Liver (tissue), 9 donors: ENCODE data around the gene TMEM17. TPM values are rescaled to one million over a fixed set of nuclear protein-coding genes. Genes with fewer than 3 reads are reported as not detected.

Source experiments
- DNase-seq: peaks from one replicate; pipeline ENCODE4 v3.0.0-alpha.2; 2017; ENCODE audit warnings: low spot score
- H3K27ac ChIP-seq, 2 donors: one replicate each; pipeline ENCODE4 v1.7.0; 2013; ENCODE audit warnings: inconsistent platforms in 2 of 2, low read length in 2 of 2, control low read depth in 1 of 2, low read depth in 1 of 2, mild to moderate bottlenecking in 1 of 2
- H3K27me3 ChIP-seq, 4 donors: one replicate each; pipeline versions ENCODE4 v1.6.1 to v1.7.0; 2013; ENCODE audit warnings: low read length in 3 of 4, inconsistent platforms in 1 of 4, mild to moderate bottlenecking in 1 of 4, moderate library complexity in 1 of 4; ENCODE audit not compliant: control insufficient read depth in 4 of 4, insufficient read depth in 4 of 4
- H3K36me3 ChIP-seq, 4 donors: one replicate each; pipeline versions ENCODE4 v1.6.1 to v1.7.0; 2013; ENCODE audit warnings: low read length in 3 of 4, mild to moderate bottlenecking in 3 of 4, low read depth in 1 of 4, moderate library complexity in 1 of 4; ENCODE audit not compliant: control insufficient read depth in 4 of 4, insufficient read depth in 3 of 4
- H3K4me1 ChIP-seq, 4 donors: one replicate each; pipeline versions ENCODE4 v1.6.1 to v1.7.0; 2013; ENCODE audit warnings: low read length in 3 of 4, mild to moderate bottlenecking in 3 of 4, moderate library complexity in 1 of 4; ENCODE audit not compliant: control insufficient read depth in 4 of 4, insufficient read depth in 4 of 4
- H3K4me3 ChIP-seq, 3 donors: one replicate each; pipeline versions ENCODE4 v1.6.1 to v1.7.0; 2013; ENCODE audit warnings: low read length in 3 of 3, control low read depth in 1 of 3, low read depth in 1 of 3, mild to moderate bottlenecking in 1 of 3
- H3K9ac ChIP-seq, 2 donors: one replicate each; pipeline ENCODE4 v1.7.0; 2013; ENCODE audit warnings: low read length in 2 of 2, mild to moderate bottlenecking in 2 of 2, moderate library complexity in 2 of 2, control low read depth in 1 of 2, low read depth in 1 of 2
- H3K9me3 ChIP-seq, 4 donors: one replicate each; pipeline versions ENCODE4 v1.6.1 to v1.7.0; 2013; ENCODE audit warnings: low read length in 3 of 4; ENCODE audit not compliant: control insufficient read depth in 4 of 4
- EGR1 ChIP-seq, 2 donors: IDR thresholded peaks; 2 replicates each; pipeline ENCODE4 v1.6.1; 2016 to 2018; ENCODE audit warnings: antibody characterized with exemption in 2 of 2, low read depth in 2 of 2
- FOXA1 ChIP-seq: IDR thresholded peaks from 2 replicates; pipeline ENCODE4 v1.6.1; 2016; ENCODE audit warnings: antibody characterized with exemption
- FOXA2 ChIP-seq: IDR thresholded peaks from 2 replicates; pipeline ENCODE4 v1.6.1; 2016; ENCODE audit warnings: antibody characterized with exemption
- GABPA ChIP-seq, 2 donors: IDR thresholded peaks in 1 of 2; conservative IDR thresholded peaks in 1 of 2; 2 replicates each; pipeline ENCODE4 v1.6.1; 2016; ENCODE audit warnings: antibody characterized with exemption in 2 of 2, mild to moderate bottlenecking in 1 of 2, moderate library complexity in 1 of 2
- HNF4A ChIP-seq, 2 donors: conservative IDR thresholded peaks; 2 replicates each; pipeline ENCODE4 v1.6.1; 2016; ENCODE audit warnings: antibody characterized with exemption in 2 of 2, mild to moderate bottlenecking in 2 of 2
- HNF4G ChIP-seq: IDR thresholded peaks from 2 replicates; pipeline ENCODE4 v1.6.1; 2016; ENCODE audit warnings: antibody characterized with exemption
- JUND ChIP-seq, 2 donors: IDR thresholded peaks; 2 replicates each; pipeline ENCODE4 v1.6.1; 2016; ENCODE audit warnings: antibody characterized with exemption in 2 of 2
- NR2F2 ChIP-seq: IDR thresholded peaks from 2 replicates; pipeline ENCODE4 v1.6.1; 2016; ENCODE audit warnings: antibody characterized with exemption
- RAD21 ChIP-seq, 2 donors: IDR thresholded peaks; 2 replicates each; pipeline ENCODE4 v1.6.1; 2016; ENCODE audit warnings: antibody characterized with exemption in 2 of 2, mild to moderate bottlenecking in 2 of 2
- RXRA ChIP-seq, 2 donors: IDR thresholded peaks; 2 replicates each; pipeline ENCODE4 v1.6.1; 2017 to 2018; ENCODE audit warnings: antibody characterized with exemption in 2 of 2, mild to moderate bottlenecking in 1 of 2
- SP1 ChIP-seq: IDR thresholded peaks from 2 replicates; pipeline ENCODE4 v1.6.1; 2018; ENCODE audit warnings: antibody characterized with exemption, mild to moderate bottlenecking
- TAF1 ChIP-seq: conservative IDR thresholded peaks from 2 replicates; pipeline ENCODE4 v1.6.1; 2016; ENCODE audit warnings: antibody characterized with exemption, mild to moderate bottlenecking
- YY1 ChIP-seq: IDR thresholded peaks from 2 replicates; pipeline ENCODE4 v1.6.1; 2016; ENCODE audit warnings: antibody characterized with exemption, mild to moderate bottlenecking
- ZBTB33 ChIP-seq: IDR thresholded peaks from 2 replicates; pipeline ENCODE4 v1.6.1; 2016; ENCODE audit warnings: antibody characterized with exemption
- WGBS: extraction: QIAGEN DNeasy Blood & Tissue Kit; methylation state at CpG from one replicate; pipeline ENCODE4 v1.1.7; 2013; 5-methylcytosine and 5-hydroxymethylcytosine counted together
- polyA plus RNA-seq, 2 donors: library from polyadenylated mRNA; stranded (reverse) in 1 of 2; unstranded in 1 of 2; fragments of 200-250 nt in 1 of 2; fragments of >200 nt in 1 of 2; fragmentation: Nextera tagmentation in 1 of 2; extraction: Ambion mirVana in 1 of 2; gene quantifications; one replicate each; pipeline versions ENCODE4 v1.2.1 to v1.2.3, GENCODE V29; 2013 to 2015
- total RNA-seq, 2 donors: library from RNA; depleted of rRNA; stranded (reverse); fragments of >200 nt; gene quantifications; one replicate each; pipeline ENCODE4 v1.2.3, GENCODE V29; 2014
- TF ChIP-seq, protein P1 (sequence below): IDR thresholded peaks from 2 replicates; pipeline ENCODE4 v1.6.1; 2016; ENCODE audit warnings: antibody characterized with exemption, mild to moderate bottlenecking
- TF ChIP-seq, protein P2 (sequence below): fragments of 150-350 bp; IDR thresholded peaks from 2 replicates; pipeline ENCODE4 v1.5.1; 2017; ENCODE audit warnings: improper control_type of control experiment, low read depth, low read length; ENCODE audit not compliant: missing input control
- TF ChIP-seq, protein P3 (sequence below): IDR thresholded peaks from 2 replicates; pipeline ENCODE4 v1.6.1; 2016; ENCODE audit warnings: antibody characterized with exemption
- TF ChIP-seq, protein P4 (sequence below): IDR thresholded peaks from 2 replicates; pipeline ENCODE4 v1.6.1; 2016; ENCODE audit warnings: antibody characterized with exemption
- donor health status: healthy.
- donor health status: healthy.
- donor health status: healthy.
- donor health status: healthy.
- donor health status: healthy.

The TMEM17 gene
- total and polyA plus RNA-seq, 4 donors, result 0.70 to 1.9 (median 1.2) TPM

DNA sequence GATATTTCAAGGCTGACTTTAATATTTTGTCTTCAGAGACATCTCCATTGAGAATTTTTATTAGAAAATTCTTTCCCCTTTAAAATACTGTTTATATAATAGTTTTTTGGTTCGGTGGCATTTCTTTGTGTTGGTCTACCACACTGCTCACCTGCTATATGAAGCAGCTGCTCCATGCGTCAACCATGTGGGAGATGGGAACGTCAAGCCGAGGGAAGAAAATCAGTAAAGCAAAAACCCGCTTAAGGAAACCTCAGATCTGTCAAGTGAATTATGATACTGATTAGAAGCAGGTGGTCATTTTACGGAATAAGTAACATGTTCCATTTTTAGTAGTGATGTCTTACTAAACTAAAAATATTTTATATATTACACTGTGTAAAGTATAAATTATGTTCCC is 5.6 kb upstream of the TMEM17 start:
- TF ChIP-seq YY1 (no peak), HNF4G (no peak), HNF4A (conservative IDR thresholded peaks at IDR 0.05) (no peak), NR2F2 (no peak), ZBTB33 (no peak), RAD21 (IDR thresholded peaks at IDR 0.05) (no peak), JUND (IDR thresholded peaks at IDR 0.05) (no peak), RXRA (IDR thresholded peaks at IDR 0.05) (no peak), EGR1 (IDR thresholded peaks at IDR 0.05; ENCODE audit: low read depth in 2 of 2) (no peak), SP1 (no peak), TAF1 (no peak), GABPA (IDR thresholded peaks at IDR 0.05 in 1 of 2, conservative IDR thresholded peaks at IDR 0.05 in 1 of 2) (no peak), FOXA1 (no peak), FOXA2 (no peak)
- TF ChIP-seq, protein P1, sequence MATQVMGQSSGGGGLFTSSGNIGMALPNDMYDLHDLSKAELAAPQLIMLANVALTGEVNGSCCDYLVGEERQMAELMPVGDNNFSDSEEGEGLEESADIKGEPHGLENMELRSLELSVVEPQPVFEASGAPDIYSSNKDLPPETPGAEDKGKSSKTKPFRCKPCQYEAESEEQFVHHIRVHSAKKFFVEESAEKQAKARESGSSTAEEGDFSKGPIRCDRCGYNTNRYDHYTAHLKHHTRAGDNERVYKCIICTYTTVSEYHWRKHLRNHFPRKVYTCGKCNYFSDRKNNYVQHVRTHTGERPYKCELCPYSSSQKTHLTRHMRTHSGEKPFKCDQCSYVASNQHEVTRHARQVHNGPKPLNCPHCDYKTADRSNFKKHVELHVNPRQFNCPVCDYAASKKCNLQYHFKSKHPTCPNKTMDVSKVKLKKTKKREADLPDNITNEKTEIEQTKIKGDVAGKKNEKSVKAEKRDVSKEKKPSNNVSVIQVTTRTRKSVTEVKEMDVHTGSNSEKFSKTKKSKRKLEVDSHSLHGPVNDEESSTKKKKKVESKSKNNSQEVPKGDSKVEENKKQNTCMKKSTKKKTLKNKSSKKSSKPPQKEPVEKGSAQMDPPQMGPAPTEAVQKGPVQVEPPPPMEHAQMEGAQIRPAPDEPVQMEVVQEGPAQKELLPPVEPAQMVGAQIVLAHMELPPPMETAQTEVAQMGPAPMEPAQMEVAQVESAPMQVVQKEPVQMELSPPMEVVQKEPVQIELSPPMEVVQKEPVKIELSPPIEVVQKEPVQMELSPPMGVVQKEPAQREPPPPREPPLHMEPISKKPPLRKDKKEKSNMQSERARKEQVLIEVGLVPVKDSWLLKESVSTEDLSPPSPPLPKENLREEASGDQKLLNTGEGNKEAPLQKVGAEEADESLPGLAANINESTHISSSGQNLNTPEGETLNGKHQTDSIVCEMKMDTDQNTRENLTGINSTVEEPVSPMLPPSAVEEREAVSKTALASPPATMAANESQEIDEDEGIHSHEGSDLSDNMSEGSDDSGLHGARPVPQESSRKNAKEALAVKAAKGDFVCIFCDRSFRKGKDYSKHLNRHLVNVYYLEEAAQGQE, result no peak
- TF ChIP-seq, protein P2, sequence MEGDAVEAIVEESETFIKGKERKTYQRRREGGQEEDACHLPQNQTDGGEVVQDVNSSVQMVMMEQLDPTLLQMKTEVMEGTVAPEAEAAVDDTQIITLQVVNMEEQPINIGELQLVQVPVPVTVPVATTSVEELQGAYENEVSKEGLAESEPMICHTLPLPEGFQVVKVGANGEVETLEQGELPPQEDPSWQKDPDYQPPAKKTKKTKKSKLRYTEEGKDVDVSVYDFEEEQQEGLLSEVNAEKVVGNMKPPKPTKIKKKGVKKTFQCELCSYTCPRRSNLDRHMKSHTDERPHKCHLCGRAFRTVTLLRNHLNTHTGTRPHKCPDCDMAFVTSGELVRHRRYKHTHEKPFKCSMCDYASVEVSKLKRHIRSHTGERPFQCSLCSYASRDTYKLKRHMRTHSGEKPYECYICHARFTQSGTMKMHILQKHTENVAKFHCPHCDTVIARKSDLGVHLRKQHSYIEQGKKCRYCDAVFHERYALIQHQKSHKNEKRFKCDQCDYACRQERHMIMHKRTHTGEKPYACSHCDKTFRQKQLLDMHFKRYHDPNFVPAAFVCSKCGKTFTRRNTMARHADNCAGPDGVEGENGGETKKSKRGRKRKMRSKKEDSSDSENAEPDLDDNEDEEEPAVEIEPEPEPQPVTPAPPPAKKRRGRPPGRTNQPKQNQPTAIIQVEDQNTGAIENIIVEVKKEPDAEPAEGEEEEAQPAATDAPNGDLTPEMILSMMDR, result no peak
- TF ChIP-seq, protein P3, sequence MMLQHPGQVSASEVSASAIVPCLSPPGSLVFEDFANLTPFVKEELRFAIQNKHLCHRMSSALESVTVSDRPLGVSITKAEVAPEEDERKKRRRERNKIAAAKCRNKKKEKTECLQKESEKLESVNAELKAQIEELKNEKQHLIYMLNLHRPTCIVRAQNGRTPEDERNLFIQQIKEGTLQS, result no peak
- TF ChIP-seq, protein P4, sequence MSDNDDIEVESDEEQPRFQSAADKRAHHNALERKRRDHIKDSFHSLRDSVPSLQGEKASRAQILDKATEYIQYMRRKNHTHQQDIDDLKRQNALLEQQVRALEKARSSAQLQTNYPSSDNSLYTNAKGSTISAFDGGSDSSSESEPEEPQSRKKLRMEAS, result no peak
- Histone ChIP-seq H3K9ac (no peak overlapping the region), H3K9me3 (no peaks in the 10 kb centered on the region), H3K27me3 (no peaks in the 10 kb centered on the region), H3K27ac (no peak overlapping the region), H3K36me3 (no peaks in the 10 kb centered on the region), H3K4me3 (no peak overlapping the region), H3K4me1 (peaks cover 0 to 8% (median 2%) of the 10 kb centered on the region in 4 donors)
- WGBS, result 79% methylated on average over 6 of the region's 6 CpGs
- DNase-seq, result no peak
